SK-N-SH treated with all-trans-retinoic acid at 6 μM for 48 hours (cell line): ENCODE data around the gene LARP4B.

Experiments used
- BACH2 ChIP-seq: fragments of 250-450 bp; sonication (Bioruptor Pico); IDR thresholded peaks from 2 replicates; pipeline ENCODE4 v1.9.0; 2021; ENCODE audit warnings: mild to moderate bottlenecking, borderline replicate concordance
- ESRRG ChIP-seq: fragments of 250-450 bp; sonication (Bioruptor Pico); IDR thresholded peaks from 2 replicates; pipeline ENCODE4 v1.6.1; 2021; ENCODE audit warnings: mild to moderate bottlenecking
- OSR1 ChIP-seq: fragments of 250-450 bp; sonication (Bioruptor Pico); IDR thresholded peaks from 2 replicates; pipeline ENCODE4 v1.8.0; 2022; ENCODE audit warnings: moderate library complexity, mild to moderate bottlenecking, inconsistent platforms
- PATZ1 ChIP-seq: fragments of 250-450 bp; sonication (Bioruptor Pico); IDR thresholded peaks from 2 replicates; pipeline ENCODE4 v1.8.0; 2020; ENCODE audit warnings: mild to moderate bottlenecking, moderate library complexity, borderline replicate concordance
- SNAI2 ChIP-seq: fragments of 250-450 bp; sonication (Bioruptor Pico); IDR thresholded peaks from 2 replicates; pipeline ENCODE4 v1.5.0; 2020; ENCODE audit warnings: mild to moderate bottlenecking, moderate library complexity
- TSHZ2 ChIP-seq: fragments of 250-450 bp; sonication (Bioruptor Pico); IDR thresholded peaks from 2 replicates; pipeline ENCODE4 v1.5.0; 2020; ENCODE audit warnings: mild to moderate bottlenecking, moderate library complexity
- ZFP3 ChIP-seq: fragments of 250-450 bp; sonication (Bioruptor Pico); IDR thresholded peaks from 2 replicates; pipeline ENCODE4 v1.5.0; 2020; ENCODE audit warnings: mild to moderate bottlenecking, moderate library complexity
- ZFP30 ChIP-seq: fragments of 450-650 bp; formaldehyde crosslinking; IDR thresholded peaks from 2 replicates; pipeline ENCODE4 v1.5.0; 2022; ENCODE audit warnings: mild to moderate bottlenecking, moderate library complexity
- ZNF70 ChIP-seq: fragments of 450-650 bp; formaldehyde crosslinking; IDR thresholded peaks from 2 replicates; pipeline ENCODE4 v1.5.0; 2020; ENCODE audit warnings: mild to moderate bottlenecking, moderate library complexity

- TF ChIP-seq ZFP30 (CRISPR knock-in tag) = no peak
- no peak for TF ChIP-seq OSR1 (CRISPR knock-in tag)
- TF ChIP-seq TSHZ2 = no peak
- no peak for TF ChIP-seq ZNF70 (CRISPR knock-in tag)
- TF ChIP-seq ZFP3 (CRISPR knock-in tag) = no peak
- no peak for TF ChIP-seq BACH2 (CRISPR knock-in tag)
- no peak for TF ChIP-seq SNAI2 (CRISPR knock-in tag)
- TF ChIP-seq PATZ1 (CRISPR knock-in tag) = no peak
- no peak for TF ChIP-seq ESRRG (CRISPR knock-in tag)
Measured at GRCh38 chr10:923844-924523, 7.5 kb downstream of the LARP4B start.
